LNCAP (cell line): ENCODE data around the gene ITGB7.

ENCODE experiments used
- CTCF ChIP-seq: fragments of 450-650 bp; IDR thresholded peaks from 2 replicates; pipeline ENCODE4 v1.5.1; 2017; ENCODE audit warnings: mild to moderate bottlenecking

The ITGB7 gene

GRCh38 chr12:53201177-53201541, 5.9 kb downstream of the ITGB7 start:
- TF ChIP-seq CTCF: no peak

GRCh38 chr12:53200458-53201176, 6.4 kb downstream of the ITGB7 start:
- TF ChIP-seq CTCF: no peak

DNA sequence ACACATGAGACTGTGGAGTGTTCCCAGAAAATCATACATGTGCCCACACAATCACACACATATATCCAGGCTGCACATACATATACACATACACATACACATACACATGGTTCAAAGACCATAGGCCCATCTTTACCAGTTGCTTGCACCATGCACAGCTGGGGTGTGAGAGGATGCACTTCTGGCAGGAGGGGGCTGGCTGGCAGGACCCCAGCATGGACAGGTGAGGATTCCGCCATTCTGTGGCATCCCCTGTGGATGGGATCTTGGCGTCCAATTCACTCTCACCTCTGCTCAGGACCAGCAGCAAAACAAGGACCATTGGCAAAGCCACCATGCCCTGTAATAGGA, 7.0 kb downstream of the ITGB7 start:
- no peak for TF ChIP-seq CTCF

- no peak for TF ChIP-seq CTCF
Observed at GRCh38 chr12:53199700-53200099, 7.4 kb downstream of the ITGB7 start.

DNA sequence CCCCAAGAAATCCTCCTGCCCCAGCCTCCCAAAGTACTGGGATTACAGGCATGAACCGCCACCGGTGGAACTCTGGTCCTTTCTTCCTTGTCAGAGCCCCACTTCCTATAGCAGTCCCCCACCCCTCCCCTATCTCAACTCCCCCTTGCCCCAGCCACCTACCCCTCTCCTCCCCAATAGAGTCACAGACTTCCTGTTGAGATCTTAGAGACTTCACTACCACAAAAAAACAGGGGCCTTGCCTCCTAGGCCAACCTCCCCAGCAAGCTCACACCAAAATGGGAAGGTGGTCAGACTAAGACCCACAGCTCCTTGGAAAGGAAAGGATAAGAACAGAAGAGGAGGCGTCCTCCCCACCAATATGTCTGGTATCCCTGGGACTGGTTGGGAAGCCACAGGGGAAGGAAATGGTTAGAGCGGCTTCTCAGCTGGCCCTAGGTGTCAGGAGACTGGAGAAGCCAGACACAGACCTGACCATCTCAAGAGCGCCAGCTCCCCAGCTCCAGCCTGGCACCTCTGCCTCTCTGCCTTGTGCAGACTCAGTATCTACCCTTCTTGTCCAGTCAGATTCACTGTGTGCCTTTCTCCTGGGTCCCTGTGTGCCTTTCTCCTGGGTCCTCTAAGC, 8.5 kb downstream of the ITGB7 start:
- no peak for TF ChIP-seq CTCF

- no peak for TF ChIP-seq CTCF
Observed at GRCh38 chr12:53197011-53197640, 9.9 kb downstream of the ITGB7 start.

GRCh38 chr12:53196486-53196885, 10.6 kb downstream of the ITGB7 start:
- no peak for TF ChIP-seq CTCF
